HG02981 (cell line): Measurements from ENCODE around the gene SGCG.
"Not testable (repeated sequence)": the region's sequence is repeated elsewhere in the genome, so short reads cannot be mapped to it uniquely, and the experiment has no call there.

ENCODE experiments used
- ATAC-seq: cut with Tn5 transposase; IDR thresholded peaks from one replicate; pipeline ENCODE4 v1.9.1; 2021; ENCODE audit warnings: mild to moderate bottlenecking, moderate library complexity; ENCODE audit not compliant: unreplicated experiment

The SGCG gene

DNA sequence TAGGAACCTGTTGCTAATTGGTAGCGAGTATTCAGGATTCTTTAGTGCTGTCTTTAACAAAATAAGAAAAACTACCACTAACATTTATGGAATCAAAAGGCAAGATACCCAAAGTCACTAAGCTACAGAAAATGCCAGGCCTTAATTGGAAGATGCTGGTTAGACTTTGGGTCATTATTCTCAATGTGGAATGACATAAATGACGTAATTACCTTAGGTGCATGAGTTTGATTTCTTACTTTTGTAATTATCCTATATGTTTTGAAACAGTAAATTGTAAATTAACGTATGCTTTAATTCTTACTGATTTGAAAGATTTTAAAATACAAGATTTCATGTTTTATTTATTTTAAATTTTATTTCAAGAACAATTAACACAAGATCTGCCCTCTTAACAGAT, 25.0 kb downstream of the SGCG start:
- ATAC-seq, result no peak

DNA sequence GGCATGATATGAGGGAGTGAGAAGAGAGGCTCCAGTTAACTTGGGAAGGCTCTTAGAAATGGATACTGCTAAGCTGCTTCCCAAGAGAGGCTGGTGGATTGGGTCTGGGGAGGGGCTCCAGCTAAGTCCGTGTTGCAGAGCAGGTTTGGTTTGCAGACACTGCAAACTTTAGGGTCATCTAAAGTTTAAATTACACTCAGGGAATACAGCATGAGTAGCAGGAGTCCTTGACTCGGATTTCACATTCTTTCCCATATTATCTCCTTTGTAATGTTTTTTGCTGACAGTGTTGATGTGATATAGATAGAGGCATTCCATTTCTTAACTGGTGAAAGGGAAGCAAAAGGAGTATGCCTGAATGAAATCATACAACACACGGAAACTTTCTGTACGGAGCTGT, 31.9 kb downstream of the SGCG start:
- ATAC-seq, result no peak

DNA sequence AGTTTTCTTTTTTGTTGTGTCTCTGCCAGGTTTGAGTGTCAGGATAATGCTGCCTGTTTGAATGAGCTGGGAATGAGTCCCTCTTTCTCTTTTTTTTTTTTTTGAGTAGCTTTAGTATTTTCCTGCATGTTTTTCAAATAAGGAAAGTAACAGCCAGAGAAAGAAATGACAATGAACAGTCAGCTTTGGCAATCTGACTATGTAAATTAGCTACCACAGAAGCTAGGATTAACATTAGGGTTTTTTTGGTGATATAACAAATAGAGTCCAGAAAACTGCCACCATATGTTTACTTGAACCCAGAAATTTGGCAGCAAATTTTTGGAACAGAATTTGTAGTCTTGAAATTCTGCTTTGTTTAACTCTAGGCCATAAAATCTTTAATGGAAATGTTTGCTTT, 50.5 kb downstream of the SGCG start:
- ATAC-seq, result no peak

DNA sequence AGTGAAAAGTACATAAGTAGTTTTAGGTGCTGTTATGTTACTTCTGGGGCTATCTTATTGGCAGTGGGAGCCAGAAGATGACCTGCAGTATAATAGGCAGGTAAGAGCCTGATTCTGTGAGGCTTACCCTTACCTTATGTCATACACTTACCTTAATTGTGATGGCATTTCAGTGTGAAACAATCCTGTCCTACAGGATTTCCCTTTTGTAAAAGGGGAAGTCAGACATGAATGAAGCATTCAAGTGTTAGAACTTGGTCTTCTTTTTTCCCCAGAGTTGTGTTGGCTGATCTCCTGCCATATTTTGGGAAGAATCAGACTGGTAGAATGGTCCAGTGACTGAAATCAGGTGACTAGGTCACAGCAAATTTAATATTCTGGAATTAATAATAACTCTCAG, 55.2 kb downstream of the SGCG start:
- no peak for ATAC-seq

DNA sequence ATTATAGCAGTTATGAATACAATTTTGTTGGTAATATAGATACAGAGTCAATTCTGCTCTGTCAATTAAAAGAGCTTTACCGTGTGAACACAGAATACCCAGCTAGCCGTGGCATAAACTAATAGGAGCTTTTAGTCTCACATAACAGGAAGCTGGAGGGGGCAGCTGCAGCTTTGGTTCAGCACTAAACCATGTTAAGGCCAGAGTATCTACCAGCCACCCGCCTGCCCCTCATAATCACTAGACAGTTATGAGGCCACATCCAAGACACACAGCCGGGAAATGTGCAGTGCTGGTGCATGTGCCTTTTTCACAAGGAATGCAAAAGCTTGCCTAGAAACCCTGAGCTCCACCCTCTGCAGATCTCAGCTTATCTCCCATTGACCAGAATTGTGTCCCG, 62.3 kb downstream of the SGCG start:
- no peak for ATAC-seq

DNA sequence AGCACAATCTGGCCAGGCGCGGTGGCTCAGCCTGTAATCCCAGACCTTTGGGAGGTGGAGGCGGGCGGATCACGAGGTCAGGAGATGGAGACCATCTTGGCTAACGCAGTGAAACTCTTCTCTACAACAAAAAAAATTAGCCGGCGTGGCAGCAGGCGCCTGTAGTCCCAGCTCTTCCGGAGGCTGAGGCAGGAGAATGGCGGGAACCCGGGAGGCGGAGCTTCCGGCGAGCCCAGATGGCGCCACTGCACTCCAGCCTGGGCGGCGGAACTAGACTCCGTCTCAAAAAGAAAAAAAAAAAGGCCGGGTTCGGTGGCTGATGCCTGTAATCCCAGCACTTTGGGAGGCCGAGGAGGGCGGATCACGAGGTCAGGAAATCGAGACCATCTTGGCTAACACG, 67.6 kb downstream of the SGCG start:
- not testable (repeated sequence) for ATAC-seq

DNA sequence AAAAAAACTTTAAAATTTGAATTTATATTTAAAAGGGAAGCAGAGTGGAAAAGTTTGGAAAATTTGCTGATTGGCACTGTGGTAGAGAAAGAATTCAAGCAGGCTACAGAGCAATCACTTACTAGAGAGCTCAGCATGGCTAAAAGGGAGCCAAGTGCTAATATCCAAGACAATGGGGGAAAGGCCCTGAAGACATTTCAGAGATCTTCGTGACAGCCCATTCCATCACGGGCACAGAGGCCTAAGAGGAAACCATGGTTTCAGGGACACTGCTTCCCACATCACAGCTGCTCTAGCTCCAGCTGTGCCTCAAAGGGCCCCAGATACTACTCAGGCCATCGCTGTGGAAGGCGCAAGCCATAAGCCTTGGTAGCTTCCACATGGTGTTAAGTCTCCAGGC, 73.7 kb downstream of the SGCG start:
- no peak for ATAC-seq

DNA sequence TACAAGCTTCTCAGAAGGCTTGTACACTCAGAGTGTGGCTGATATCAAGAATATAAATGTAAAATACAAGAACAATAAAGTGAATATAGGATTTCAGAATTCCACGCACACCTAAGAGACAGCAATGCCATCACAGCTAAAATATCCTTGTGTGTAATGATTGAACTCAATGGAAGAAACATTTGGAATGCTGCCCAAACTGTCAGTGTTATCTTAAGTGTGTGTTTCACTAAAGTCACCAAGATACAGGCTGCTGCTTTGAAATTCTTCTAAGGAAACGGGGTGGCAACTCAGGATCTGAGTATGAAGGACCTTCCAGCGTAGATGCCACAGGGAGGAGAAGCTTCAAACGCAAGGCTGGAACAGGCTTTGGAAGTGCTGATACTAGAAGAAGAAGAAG, 86.8 kb downstream of the SGCG start:
- no peak for ATAC-seq

DNA sequence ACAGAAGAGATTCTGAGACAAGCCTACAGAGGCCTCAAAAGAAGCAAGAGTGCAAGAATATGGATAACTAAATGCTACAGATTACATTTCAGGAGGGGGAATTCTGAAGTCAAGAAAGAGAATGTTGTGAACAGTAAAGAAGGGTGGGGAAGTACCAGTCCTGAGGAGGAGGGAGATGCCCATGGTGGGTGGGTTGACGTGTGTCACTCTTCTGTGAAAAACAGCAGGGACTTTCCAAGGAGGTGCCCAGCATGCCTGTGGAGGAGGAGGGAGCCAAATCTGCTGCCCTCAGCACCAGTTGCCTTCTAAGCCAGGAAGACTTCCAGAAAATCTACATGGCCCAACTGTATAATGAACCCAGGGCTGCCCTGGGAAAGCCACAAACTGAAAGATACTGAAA, 87.7 kb downstream of the SGCG start:
- ATAC-seq, result no peak

DNA sequence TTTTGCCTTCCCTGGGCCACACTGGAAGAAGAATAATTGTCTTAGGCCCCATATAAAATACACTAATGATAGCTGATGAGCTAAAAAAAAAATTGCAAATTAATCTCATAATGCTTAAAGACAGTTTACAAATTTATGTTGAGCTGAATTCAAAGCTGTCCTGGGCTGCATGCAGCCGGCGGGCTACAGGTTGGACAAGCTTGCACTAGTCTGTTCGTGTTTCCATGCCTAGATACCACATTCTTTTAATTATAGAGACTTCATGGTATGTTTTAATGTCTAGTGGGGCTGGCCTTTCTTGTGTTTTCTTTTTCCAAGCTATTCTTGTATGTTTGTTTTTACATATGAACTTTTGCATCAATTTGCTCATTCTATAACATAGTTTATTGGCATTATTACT, 90.6 kb downstream of the SGCG start:
- no peak for ATAC-seq

DNA sequence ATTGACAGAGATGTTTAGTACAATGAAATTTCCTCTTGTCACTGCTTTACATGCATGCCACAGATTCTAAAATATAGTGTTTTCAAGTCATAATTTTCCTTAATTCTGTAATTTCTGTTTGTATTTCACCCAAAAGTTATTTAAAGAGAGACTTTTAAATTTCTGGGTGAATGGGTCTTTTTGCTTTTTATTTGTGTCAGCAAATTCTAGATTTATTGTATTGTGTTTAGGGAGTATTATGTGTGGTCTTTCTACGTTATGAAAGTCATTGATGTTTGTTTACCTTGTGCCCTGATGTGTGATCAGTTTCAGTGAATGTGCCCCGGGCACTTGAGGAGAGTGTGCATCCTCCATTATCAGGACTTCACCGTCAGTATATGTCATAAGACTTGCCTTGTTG, 92.7 kb downstream of the SGCG start:
- ATAC-seq, result no peak

DNA sequence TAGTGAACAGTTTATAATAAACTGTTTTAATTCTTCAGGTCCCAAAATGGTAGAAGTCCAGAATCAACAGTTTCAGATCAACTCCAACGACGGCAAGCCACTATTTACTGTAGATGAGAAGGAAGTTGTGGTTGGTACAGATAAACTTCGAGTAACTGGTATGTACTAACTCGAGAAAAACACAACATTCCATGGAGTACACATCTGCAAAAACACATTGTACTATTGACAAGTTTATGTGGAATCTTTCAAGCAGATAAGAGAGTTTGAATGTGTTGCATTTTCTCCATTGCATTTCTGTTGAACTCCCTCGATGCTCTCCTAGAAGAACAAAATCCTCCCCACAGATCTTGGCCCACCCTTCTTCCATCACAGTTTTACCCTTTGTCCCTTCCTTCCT, 98.5 kb downstream of the SGCG start:
- no peak for ATAC-seq

DNA sequence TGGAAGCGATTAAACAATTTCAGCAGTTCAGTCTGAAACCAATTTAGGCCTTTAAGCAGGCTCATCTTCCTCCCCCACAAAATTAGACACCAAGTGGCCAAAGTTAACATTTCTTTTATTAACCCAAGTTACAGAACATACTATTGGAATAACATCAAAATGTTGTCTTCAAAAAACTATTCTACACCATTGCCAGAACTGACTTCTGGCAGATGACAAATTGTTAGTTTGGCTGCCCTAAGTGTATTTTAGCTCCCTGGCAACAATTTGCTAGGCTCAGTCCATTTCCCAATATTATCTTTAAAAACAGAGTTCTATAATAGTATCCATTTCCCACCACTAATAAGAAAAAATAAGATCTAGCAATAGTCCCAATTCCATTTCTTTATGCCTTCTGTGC, 107.8 kb downstream of the SGCG start:
- no peak for ATAC-seq

DNA sequence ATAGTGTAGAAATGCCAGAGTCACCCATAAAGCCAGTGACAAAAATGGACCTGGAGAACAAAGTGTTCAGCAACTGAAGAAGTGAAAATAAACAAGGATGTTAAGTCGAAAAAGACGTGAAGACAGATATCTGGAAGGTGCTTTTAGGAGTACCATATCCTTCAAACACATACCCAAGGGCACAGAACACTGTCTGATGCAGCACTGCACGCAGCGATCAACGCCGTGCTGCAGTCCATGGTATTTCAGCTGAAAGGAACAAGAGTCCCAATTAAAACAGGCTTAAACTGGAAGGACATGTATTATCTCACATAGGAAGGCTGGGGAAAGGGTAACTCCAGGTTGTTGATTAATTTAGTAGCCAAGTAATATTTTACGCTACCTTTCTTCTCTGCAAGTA, 108.2 kb downstream of the SGCG start:
- ATAC-seq, result no peak

DNA sequence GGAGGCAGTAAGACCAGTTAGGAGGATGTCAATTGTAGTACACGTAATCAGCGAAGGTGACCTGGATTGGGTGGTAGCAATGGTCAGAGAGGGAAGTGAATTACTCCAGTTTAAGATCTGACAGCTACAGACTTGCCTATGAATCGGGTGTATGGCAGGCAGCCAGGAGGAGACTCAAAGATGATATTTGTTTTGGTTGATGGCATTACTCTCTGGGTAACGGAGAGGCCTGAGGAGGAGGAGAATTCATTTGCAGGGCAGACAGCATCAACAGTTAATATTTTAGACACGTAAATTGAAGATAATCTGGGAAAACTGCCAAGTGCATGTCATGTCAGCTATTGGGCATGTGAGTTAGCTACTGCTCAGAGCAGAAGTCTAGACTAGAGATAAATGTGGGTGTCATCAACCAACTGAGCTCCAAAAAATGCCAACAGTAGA, 109.2 kb downstream of the SGCG start:
- ATAC-seq, result no peak

DNA sequence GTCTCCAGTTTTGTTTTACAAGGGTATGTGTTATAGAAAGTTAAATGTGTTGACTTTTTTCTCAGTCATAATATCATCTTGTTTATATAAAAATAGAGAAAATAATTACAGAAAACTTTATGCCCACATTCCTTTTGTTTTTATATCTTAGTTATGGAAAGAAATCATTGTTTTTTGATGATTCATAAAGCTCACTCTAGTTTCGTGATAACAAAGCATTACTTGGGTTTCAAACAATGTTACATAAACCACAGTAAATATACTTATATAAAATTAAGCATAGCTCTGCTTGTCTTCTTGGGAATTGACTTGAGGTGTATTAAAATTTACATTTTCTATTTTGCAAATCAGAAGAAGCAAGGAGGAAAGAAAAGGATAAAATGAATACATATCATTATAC, 111.8 kb downstream of the SGCG start:
- ATAC-seq, result no peak

DNA sequence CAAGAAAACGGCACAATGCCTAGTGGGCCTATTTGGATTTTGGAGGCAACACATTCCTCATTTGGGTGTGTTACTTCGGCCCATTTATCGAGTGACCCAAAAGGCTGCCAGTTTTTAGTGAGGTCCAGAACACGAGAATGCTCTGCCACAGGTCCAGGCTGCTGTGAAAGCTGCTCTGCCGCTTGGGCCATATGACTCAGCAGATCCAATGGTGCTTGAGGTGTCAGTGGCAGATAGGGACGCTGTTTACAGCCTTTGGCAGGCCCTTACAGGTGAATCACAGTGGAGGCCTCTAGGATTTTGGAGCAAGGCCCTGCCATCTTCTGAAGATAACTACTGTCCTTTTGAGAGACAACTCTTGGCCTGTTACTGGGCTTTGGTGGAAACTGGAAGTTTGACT, 134.1 kb downstream of the SGCG start:
- ATAC-seq, result not testable (repeated sequence)

DNA sequence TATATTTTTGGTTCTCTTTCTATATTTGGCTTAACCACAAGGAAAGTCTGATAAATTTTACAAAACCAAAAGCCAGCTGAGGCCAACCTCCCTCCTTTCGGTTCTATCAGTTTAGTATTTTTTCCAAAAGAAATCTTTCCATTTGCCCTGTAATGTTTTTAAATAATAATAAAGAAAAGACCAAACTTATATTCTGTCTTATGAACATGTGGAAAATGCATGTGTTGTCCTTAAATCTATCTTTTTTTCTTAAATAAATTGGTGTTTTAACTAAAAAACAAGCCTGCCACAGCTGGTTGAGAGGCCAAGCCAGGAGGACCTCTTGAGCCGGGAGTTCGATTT, 139.1 kb downstream of the SGCG start:
- no peak for ATAC-seq

DNA sequence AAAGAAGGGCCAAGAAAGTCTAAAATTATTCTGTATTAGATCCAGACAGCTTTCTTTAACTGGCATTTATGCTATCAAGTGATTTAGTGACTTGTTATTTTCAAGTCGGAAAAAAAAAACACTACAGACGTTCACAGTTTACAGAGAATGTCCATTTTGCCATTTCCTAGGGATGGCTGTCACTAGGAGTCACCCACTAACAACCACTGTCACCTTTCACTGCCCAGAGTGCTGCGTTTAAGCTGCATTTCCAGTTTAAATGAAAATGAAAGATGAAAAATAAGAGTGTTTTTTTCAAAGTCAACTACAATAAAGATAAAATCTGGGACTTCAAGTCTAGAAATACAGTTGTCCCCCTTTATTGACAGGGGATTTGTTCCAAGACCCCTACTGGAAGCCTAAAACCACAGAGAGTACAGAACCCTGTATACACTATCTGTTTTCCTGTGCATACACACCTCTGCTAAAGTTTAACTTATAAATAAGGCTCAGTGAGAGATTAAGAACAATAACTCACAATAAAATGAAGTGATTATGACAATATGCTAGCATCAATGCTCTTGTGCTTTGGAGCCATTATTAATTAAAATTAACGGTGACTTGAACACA, 140.3 kb downstream of the SGCG start:
- ATAC-seq, result peak; percentile 4

DNA sequence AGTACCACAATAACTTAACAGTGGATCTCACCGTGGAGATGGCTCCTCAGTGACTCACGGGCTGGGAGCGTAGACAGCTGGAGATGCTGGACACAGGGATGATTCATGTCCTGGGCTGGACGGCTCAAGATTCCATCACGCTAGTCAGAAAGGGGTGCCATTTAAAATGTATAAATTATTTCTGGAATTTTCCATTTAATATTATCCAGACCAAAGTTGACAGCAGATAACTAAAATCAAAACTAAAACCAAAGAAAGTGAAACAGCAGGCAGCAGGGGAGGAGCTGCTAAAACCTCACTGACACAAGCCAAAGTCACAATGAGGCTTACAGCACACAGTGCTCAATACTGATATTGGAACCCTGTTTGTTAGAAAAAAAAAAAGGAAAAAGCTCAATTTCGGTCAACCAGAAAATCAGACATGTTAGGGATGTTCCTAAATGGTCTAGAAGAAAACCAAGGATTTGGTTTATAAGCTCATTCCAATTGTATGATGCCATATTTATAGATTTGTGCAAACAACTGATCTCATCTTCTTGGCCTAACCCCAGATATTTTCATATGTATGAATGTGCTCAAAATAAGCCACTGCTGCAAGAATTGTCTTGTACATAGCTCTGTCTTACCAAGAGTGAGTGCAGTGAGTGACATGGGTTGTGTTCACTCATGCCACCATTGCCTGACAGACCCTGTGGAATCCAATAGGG, 140.9 kb downstream of the SGCG start:
- peak; percentile 71 for ATAC-seq

DNA sequence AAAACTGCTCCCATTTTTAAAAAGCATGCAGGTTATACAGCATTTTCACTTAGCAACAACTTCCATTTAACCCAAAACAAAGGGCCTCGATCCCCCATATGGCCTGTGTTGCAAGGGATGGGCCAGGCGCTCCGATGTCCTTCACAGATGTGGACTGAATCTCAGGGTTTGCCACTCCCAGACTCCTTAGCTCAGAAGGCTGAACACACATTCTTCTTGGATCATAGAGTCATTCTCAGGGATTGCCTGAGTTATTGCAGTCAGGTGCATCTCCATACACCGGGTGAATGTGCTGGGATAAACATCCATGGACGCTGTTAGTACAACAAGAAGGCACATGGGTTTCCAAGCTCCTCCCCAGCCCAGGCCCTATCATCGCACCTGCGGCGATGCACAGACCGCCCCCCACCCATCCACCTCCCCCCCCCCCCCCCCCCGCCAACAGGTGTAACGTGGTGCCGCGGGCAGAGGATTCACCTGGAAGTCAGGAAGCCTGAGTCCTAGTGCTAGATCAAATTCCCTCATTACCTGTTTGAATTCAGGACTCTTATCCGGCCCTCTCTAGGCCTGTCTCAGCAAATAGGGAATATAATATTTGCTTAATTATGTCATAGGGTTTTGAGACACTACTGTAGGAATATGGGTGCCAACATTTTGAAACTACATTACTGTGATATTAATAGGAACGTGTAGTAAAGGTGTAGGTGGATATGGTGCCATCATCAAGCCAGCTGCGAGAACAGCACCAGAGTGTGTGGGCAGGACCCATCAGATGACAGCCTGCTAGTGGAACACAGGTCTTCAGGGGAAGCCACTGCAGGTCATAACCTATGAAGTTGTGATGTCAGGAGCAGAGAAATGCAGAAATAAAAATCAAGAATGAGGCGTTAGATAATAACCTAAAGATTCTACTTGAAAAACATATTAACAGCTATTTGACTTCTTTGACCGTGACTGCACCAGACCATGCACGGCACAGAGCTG, 141.9 kb downstream of the SGCG start:
- ATAC-seq, result no peak
